GM18858 (cell line): ENCODE results near the gene AREL1.

ENCODE experiments used
- ATAC-seq: cut with Tn5 transposase; IDR thresholded peaks from one replicate; pipeline ENCODE4 v1.9.1; 2021; ENCODE audit not compliant: unreplicated experiment

AREL1 gene

DNA sequence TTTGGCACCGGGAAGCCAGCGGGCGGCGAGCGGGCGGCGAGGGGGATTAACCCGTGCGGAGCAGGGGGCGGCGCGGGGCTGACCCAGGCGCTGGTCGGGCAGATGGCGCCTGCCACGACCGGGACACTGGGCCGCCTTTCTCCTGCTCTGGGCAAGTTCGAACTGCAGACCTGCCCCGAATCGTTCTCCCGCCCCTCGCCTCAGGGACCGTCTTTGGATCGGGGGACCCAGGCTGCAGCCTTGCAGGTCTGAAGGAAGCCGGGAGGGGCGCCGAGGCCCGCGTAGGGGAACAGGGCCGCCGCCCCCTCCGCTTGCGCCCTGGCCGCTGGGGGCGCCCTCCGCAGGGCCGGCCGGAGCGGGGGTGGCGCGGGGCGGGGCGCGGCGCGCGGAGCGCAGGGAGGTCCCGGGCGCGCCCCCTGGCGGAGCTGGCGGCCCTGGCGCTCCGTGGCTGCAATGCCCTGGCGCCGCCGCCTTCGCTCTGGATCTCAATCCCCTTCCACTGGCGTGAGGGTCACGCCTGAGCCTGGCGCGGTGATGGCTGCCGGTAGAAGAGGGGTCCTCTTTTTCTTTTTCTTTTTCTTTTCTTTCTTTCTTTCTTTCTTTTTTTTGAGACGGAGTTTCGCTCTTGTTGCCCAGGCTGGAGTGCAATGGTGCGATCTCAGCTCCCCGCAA is 100.4 kb downstream of the AREL1 start:
- ATAC-seq: peak; percentile 50

DNA sequence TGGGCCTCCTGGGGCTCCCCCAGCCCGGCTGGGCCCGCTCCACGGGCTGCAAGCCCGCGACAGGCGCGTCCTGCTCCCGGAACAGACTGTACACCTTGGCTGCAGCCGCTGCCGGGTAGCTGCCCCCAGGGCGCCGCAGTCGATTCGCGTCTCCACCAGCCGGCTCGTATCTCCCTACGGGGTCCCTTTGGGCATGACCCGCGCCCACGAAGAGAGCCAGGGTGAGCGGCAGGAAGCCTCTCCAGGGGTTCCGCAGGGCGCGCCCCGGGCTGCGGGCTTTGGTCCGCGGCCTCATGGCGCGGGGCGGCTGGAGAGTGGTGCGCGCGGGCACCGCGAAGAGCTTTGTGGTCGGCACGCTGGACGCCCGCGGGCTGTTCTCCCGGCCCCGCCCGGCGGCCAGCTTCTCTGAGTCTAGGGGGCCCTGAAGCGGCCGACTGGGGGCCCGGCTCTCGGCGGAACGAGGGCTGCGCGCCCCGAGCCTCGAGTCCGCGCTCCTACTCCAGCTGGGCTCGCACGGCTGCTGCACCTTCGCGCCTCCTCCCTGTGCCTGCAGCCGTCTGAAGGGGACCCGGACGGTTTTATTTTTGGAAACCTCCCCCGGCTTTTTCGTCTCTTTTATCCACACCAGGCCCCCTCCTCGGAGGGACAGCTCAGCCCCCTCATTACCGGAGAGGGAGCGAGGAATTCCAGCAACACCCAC is 101.1 kb downstream of the AREL1 start, which contains the start of gene LTBP2:
Gene LTBP2 (minus strand): TSS at position 588 of the 700 bp plus-strand sequence. CDS start 293 bp downstream, at position 295.
- ATAC-seq: no peak
